LNCaP clone FGC (cell line): ENCODE data around the gene CCL17.
"Not testable (repeated sequence)": the region's sequence is repeated elsewhere in the genome, so short reads cannot be mapped to it uniquely, and the experiment has no call there.

Experiments used
- DNase-seq: peaks from one replicate; pipeline ENCODE4 v3.0.0-alpha.2; 2011; ENCODE audit warnings: low read depth
- H3K4me3 ChIP-seq: 2 replicates; pipeline ENCODE4 v1.5.1; 2011; ENCODE audit warnings: mild to moderate bottlenecking, low read depth, low read length, control low read depth
- TF ChIP-seq, protein P1 (sequence below): IDR thresholded peaks from 2 replicates; pipeline ENCODE4 v1.5.1; 2012; ENCODE audit warnings: mild to moderate bottlenecking; ENCODE audit not compliant: control insufficient read depth, insufficient read depth; ENCODE audit errors: extremely low read depth

The CCL17 gene

DNA sequence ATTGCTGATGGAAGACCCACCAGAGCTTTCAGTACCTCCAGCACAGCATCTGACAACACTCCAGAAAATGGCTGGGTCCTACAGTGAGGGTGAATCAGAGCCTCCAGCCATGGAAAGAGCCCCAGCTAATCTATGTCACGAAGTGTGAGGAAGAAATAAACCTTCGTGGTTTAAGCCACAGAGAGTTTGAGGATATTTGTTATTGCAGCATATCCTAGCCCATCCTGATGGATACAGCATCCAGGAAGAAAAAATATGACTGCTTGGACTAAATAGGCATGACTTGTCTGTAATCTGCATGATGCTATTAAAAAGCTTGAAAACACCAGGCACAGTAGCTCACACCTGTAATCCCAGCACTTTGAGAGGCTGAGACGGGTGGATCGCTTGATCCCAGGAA is 13.3 kb upstream of the CCL17 start:
- TF ChIP-seq, protein P1, sequence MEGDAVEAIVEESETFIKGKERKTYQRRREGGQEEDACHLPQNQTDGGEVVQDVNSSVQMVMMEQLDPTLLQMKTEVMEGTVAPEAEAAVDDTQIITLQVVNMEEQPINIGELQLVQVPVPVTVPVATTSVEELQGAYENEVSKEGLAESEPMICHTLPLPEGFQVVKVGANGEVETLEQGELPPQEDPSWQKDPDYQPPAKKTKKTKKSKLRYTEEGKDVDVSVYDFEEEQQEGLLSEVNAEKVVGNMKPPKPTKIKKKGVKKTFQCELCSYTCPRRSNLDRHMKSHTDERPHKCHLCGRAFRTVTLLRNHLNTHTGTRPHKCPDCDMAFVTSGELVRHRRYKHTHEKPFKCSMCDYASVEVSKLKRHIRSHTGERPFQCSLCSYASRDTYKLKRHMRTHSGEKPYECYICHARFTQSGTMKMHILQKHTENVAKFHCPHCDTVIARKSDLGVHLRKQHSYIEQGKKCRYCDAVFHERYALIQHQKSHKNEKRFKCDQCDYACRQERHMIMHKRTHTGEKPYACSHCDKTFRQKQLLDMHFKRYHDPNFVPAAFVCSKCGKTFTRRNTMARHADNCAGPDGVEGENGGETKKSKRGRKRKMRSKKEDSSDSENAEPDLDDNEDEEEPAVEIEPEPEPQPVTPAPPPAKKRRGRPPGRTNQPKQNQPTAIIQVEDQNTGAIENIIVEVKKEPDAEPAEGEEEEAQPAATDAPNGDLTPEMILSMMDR, result no peak
- no peak overlapping the region for H3K4me3 ChIP-seq
- no peak for DNase-seq

DNA sequence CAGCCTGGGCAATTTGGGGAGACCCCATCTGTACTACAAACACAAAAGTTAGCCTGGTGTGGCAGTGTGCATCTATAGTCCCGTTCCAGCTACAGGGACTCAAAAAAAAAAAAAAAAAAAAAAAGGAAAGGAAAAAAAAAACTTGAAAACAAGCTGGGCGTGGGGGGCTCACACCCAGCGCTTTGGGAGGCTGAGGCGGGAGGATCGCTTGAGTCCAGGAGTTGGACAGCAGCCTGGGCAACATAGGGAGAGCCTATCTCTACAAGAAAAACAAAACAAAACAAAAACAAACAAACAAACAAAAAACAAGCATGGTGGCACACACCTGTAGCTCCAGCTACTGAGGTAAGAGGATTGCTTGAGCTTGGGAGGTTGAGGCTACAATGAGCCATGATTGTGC is 12.9 kb upstream of the CCL17 start:
- TF ChIP-seq, protein P1, result no peak
- no peak for DNase-seq
- H3K4me3 ChIP-seq, result no peak overlapping the region

DNA sequence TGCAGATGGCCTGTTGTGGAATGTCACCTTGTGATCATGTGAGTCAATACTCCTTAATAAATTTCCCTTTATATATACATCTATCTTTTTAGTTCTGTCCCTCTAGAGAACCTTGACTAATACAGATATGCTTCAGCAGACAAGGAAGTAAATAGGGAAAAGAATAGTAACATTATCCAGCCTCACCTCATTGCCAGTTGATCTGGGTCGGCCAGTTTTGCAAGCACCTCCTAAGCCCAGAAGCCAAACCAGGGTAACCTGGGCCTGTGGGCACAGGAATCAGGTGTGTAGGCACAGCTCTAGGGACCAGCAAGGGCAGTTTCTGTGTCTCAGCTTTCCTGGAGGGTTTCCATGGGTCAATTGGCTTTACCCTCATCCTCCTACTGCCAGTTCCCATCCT is 11.9 kb upstream of the CCL17 start:
- TF ChIP-seq, protein P1, result no peak
- DNase-seq, result peak; percentile 32
- H3K4me3 ChIP-seq, result no peak overlapping the region

DNA sequence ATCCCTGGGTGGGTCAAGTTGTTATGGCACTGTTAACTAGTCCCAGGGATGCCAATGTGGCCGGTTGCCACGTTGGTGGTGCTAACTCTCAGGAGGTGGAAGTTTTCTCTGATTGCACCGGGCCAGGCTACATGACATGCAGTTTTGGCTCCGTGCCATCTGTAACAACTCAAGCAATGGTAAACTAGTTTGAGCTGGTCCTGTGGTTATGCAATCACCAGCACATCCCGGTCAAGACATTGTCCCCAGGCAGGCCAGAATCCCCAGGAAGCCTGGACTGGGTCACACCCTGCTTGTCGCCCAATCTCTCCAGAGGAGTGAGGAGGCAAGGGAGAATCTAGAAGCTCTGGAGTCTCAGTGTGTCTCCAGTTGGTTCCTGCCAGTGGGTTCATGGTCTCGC is 10.1 kb upstream of the CCL17 start:
- no peak for DNase-seq
- H3K4me3 ChIP-seq, result no peak overlapping the region
- TF ChIP-seq, protein P1, result no peak

DNA sequence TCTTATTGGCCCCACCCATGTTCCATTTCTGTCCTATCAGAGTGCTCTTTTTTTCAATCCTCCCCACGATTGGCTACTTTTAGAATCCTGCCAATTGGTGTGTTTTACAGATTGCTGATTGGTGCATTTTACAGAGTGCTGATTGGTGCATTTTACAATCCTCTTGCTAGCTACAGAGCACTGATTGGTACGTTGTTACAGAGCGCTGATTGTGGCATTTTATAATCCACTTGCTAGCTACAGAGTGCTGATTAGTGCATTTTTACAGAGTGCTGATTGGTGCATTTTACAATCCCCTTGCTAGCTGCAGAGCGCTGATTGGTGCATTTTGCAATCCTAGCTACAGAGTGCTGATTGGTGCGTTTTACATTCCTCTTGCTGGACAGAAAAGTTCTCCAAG is 9.5 kb upstream of the CCL17 start:
- no peak overlapping the region for H3K4me3 ChIP-seq
- TF ChIP-seq, protein P1, result no peak
- no peak for DNase-seq

- no peak overlapping the region for H3K4me3 ChIP-seq
- TF ChIP-seq, protein P1, result no peak
- no peak for DNase-seq
These were observed 7.8 kb upstream of the CCL17 start for GRCh38 chr16:57396786-57397185.

DNA sequence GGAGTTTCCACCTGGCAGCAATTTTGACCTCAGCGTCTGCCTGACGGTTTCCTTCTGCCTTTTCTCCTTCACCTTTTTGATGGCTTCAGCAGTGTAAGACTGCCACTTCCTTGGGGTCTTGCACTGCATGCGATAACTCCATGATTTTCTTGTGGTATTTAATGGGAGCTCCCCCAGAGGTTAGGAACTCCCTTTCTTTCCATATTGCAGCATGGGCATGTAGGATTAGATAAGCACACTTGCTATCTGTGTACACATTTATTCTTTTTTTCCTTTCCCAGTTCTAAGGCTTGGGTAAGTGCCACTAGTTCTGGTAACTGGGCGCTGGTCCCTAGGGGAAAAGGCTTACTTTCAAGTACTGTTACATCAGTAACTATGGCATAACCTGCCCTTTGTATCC is 7.1 kb upstream of the CCL17 start:
- not testable (repeated sequence) for DNase-seq, H3K4me3 ChIP-seq
